ENCODE measurements around the gene CADPS2. TPM values are rescaled to one million over a fixed set of nuclear protein-coding genes. Genes with fewer than 3 reads are reported as not detected.

Gene CADPS2
- total and polyA plus RNA-seq, 2 donors (not counting 1 experiment from before 2014, with no cell fraction given): 11.5 to 32.2 TPM

- Histone ChIP-seq H2AFZ (ENCODE audit: low read length) (no peak overlapping the region), H3K27ac (ENCODE audit: insufficient read depth, low read length) (no peak overlapping the region), H3K9me3 (ENCODE audit: control insufficient read depth, insufficient read depth, low read depth, low read length) (no peaks in the 10 kb centered on the region), H3K4me2 (ENCODE audit: extremely low read depth, insufficient read depth, low read length) (no peak overlapping the region), H3K79me2 (ENCODE audit: control insufficient read depth, insufficient read depth, low read length) (no peaks in the 10 kb centered on the region), H3K4me3 (replicated peaks in 1 of 4; ENCODE audit: control extremely low read depth in 1 of 4, insufficient read depth in 1 of 4, low read depth in 3 of 4, low read length in 4 of 4) (no peak overlapping the region), H3K4me1 (ENCODE audit: control insufficient read depth, extremely low read depth, insufficient read depth, low read length) (no peaks in the 10 kb centered on the region), H3K36me3 (ENCODE audit: control insufficient read depth, insufficient read depth, low read length) (no peaks in the 10 kb centered on the region), H4K20me1 (ENCODE audit: control insufficient read depth, extremely low read depth, insufficient read depth, low read length) (no peaks in the 10 kb centered on the region), H3K27me3 (ENCODE audit: control insufficient read depth, insufficient read depth, low read length) (no peaks in the 10 kb centered on the region), H3K9ac (ENCODE audit: insufficient read depth, low read length) (no peak overlapping the region)
- no peak for TF ChIP-seq CTCF (conservative IDR thresholded peaks at IDR 0.05 in 1 of 2, IDR thresholded peaks at IDR 0.05 in 1 of 2; ENCODE audit: low read depth in 1 of 2, low read length in 2 of 2)
- TF ChIP-seq EZH2 (IDR thresholded peaks at IDR 0.05; ENCODE audit: low read length, missing control alignments): no peak
- DNase-seq (ENCODE audit: low read depth in 2 of 2): no peak
Observed at GRCh38 chr7:122407195-122407594, 479.1 kb downstream of the CADPS2 start.

- H3K36me3 ChIP-seq (ENCODE audit: control insufficient read depth, insufficient read depth, low read length): no peaks in the 10 kb centered on the region
- no peak overlapping the region for H3K27ac ChIP-seq (ENCODE audit: insufficient read depth, low read length)
- H3K4me1 ChIP-seq (ENCODE audit: control insufficient read depth, extremely low read depth, insufficient read depth, low read length): no peaks in the 10 kb centered on the region
- no peak overlapping the region for H2AFZ ChIP-seq (ENCODE audit: low read length)
- TF ChIP-seq EZH2 (IDR thresholded peaks at IDR 0.05; ENCODE audit: low read length, missing control alignments) (no peak), CTCF (conservative IDR thresholded peaks at IDR 0.05 in 1 of 2, IDR thresholded peaks at IDR 0.05 in 1 of 2; ENCODE audit: low read depth in 1 of 2, low read length in 2 of 2) (no peak)
- no peak for DNase-seq (ENCODE audit: low read depth in 2 of 2)
- no peaks in the 10 kb centered on the region for H3K27me3 ChIP-seq (ENCODE audit: control insufficient read depth, insufficient read depth, low read length)
- no peak overlapping the region for H3K4me2 ChIP-seq (ENCODE audit: extremely low read depth, insufficient read depth, low read length)
- no peaks in the 10 kb centered on the region for H3K79me2 ChIP-seq (ENCODE audit: control insufficient read depth, insufficient read depth, low read length)
- no peaks in the 10 kb centered on the region for H3K9me3 ChIP-seq (ENCODE audit: control insufficient read depth, insufficient read depth, low read depth, low read length)
- H4K20me1 ChIP-seq (ENCODE audit: control insufficient read depth, extremely low read depth, insufficient read depth, low read length): no peaks in the 10 kb centered on the region
- H3K4me3 ChIP-seq (replicated peaks in 1 of 4; ENCODE audit: control extremely low read depth in 1 of 4, insufficient read depth in 1 of 4, low read depth in 3 of 4, low read length in 4 of 4): no peak overlapping the region
- no peak overlapping the region for H3K9ac ChIP-seq (ENCODE audit: insufficient read depth, low read length)
Observed at GRCh38 chr7:122403113-122403512, 483.1 kb downstream of the CADPS2 start.

- H4K20me1 ChIP-seq (ENCODE audit: control insufficient read depth, extremely low read depth, insufficient read depth, low read length): no peaks in the 10 kb centered on the region
- H3K9ac ChIP-seq (ENCODE audit: insufficient read depth, low read length): no peak overlapping the region
- TF ChIP-seq EZH2 (IDR thresholded peaks at IDR 0.05; ENCODE audit: low read length, missing control alignments) (no peak), CTCF (conservative IDR thresholded peaks at IDR 0.05 in 1 of 2, IDR thresholded peaks at IDR 0.05 in 1 of 2; ENCODE audit: low read depth in 1 of 2, low read length in 2 of 2) (no peak)
- H3K4me2 ChIP-seq (ENCODE audit: extremely low read depth, insufficient read depth, low read length): no peak overlapping the region
- H3K27me3 ChIP-seq (ENCODE audit: control insufficient read depth, insufficient read depth, low read length): no peaks in the 10 kb centered on the region
- no peak overlapping the region for H3K27ac ChIP-seq (ENCODE audit: insufficient read depth, low read length)
- H2AFZ ChIP-seq (ENCODE audit: low read length): no peak overlapping the region
- H3K79me2 ChIP-seq (ENCODE audit: control insufficient read depth, insufficient read depth, low read length): no peaks in the 10 kb centered on the region
- no peaks in the 10 kb centered on the region for H3K4me1 ChIP-seq (ENCODE audit: control insufficient read depth, extremely low read depth, insufficient read depth, low read length)
- no peak for DNase-seq (ENCODE audit: low read depth in 2 of 2)
- H3K36me3 ChIP-seq (ENCODE audit: control insufficient read depth, insufficient read depth, low read length): no peaks in the 10 kb centered on the region
- no peaks in the 10 kb centered on the region for H3K9me3 ChIP-seq (ENCODE audit: control insufficient read depth, insufficient read depth, low read depth, low read length)
- no peak overlapping the region for H3K4me3 ChIP-seq (replicated peaks in 1 of 4; ENCODE audit: control extremely low read depth in 1 of 4, insufficient read depth in 1 of 4, low read depth in 3 of 4, low read length in 4 of 4)
Observed at GRCh38 chr7:122402235-122402634, 484.0 kb downstream of the CADPS2 start.
